ENCODE results near the gene SPDEF.

SPDEF gene

GRCh38 chr6:34561227-34561530 lies 5.0 kb upstream of the SPDEF start:
- TF ChIP-seq CTCF (conservative IDR thresholded peaks at IDR 0.05), result 0 out of 2 replicates have a peak, but pooled peaks have one; percentile 4
- H3K27ac ChIP-seq, result no peak overlapping the region

- H3K27ac ChIP-seq, result no peak overlapping the region
- TF ChIP-seq CTCF (conservative IDR thresholded peaks at IDR 0.05), result no peak; the same call in 1 of the 2 replicates
Measured at GRCh38 chr6:34560366-34561226, 4.5 kb upstream of the SPDEF start.

GRCh38 chr6:34559651-34560365 lies 3.7 kb upstream of the SPDEF start:
- peak overlapping the region; percentile 100; the same call in 1 of the 2 replicates for H3K27ac ChIP-seq
- TF ChIP-seq CTCF (conservative IDR thresholded peaks at IDR 0.05), result no peak

GRCh38 chr6:34558172-34558714 lies 2.1 kb upstream of the SPDEF start:
- peak overlapping the region; percentile 100; the same call in 1 of the 2 replicates for H3K27ac ChIP-seq
- no peak for TF ChIP-seq CTCF (conservative IDR thresholded peaks at IDR 0.05)

- peak overlapping the region; percentile 100 for H3K27ac ChIP-seq
- TF ChIP-seq CTCF (conservative IDR thresholded peaks at IDR 0.05), result no peak
Measured at GRCh38 chr6:34557228-34557627, 1.1 kb upstream of the SPDEF start.

GRCh38 chr6:34556493-34556892 lies 364 bp upstream of the SPDEF start:
- TF ChIP-seq CTCF (conservative IDR thresholded peaks at IDR 0.05), result no peak
- peak overlapping the region; percentile 100 for H3K27ac ChIP-seq

GRCh38 chr6:34555328-34555727 lies 801 bp downstream of the SPDEF start:
- H3K27ac ChIP-seq, result peak overlapping the region; percentile 100

More at GRCh38 chr6:34555328-34555727, 801 bp downstream of the SPDEF start:
- TF ChIP-seq CTCF (conservative IDR thresholded peaks at IDR 0.05), result no peak

All from VCaP (cell line).